Measurements from ENCODE around the gene NRDE2. TPM values are rescaled to one million over a fixed set of nuclear protein-coding genes. Genes with fewer than 3 reads are reported as not detected.

Gene NRDE2
- total and polyA plus RNA-seq, 2 of the 4 experiments (the other 2 are of a cell fraction), result 4.5 to 9.3 TPM

DNA sequence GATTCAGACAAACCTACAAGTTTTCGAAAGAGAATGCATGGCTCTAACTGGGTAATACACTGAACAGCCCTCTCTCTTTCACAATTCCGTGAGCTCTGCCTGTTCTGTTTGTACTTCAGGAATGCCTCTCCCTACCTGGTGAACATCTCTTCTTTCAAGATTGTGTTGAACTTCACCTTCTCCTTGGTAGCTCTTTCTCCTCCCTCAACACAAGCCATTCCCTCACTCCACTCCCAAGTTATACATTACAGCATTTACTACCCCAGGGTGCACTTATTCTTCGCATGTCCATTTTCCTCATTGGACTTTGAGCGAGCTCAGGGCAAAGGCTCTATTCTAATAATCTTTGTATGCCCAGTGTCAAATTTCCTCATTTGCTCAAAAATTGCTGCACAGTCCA is 28.3 kb downstream of the NRDE2 start:
- Histone ChIP-seq H3K27ac (ENCODE audit: insufficient read depth, low read length) (no peak overlapping the region), H3K79me1 (ENCODE audit: low read depth in 1 of 2, low read length in 2 of 2) (no peaks in the 10 kb centered on the region; a peak in 2 of 4 replicates), H2BK15ac (ENCODE audit: low read depth, low read length) (no peak overlapping the region), H3K9me1 (ENCODE audit: insufficient read depth, low read length) (no peaks in the 10 kb centered on the region; the same call in 1 of the 2 replicates), H3K23ac (ENCODE audit: low read depth, low read length) (no peak overlapping the region), H4K5ac (ENCODE audit: low read depth, low read length) (no peak overlapping the region), H3K4me1 (ENCODE audit: control insufficient read depth, insufficient read depth, low read length) (no peaks in the 10 kb centered on the region), H4K20me1 (ENCODE audit: insufficient read depth, low read length) (no peaks in the 10 kb centered on the region), H2AFZ (replicated peaks; ENCODE audit: low read length, poor library complexity) (no peak overlapping the region), H2BK5ac (ENCODE audit: low read depth, low read length, poor library complexity, severe bottlenecking) (no peak overlapping the region), H4K8ac (ENCODE audit: low read depth in 2 of 2, low read length in 2 of 2) (no peak overlapping the region), H2AK5ac (ENCODE audit: low read depth, low read length) (no peak overlapping the region), H3K4me2 (ENCODE audit: low read depth, low read length) (no peak overlapping the region), H3K4me3 (ENCODE audit: insufficient read depth, low read depth, low read length) (no peak overlapping the region), H3K36me3 (ENCODE audit: control insufficient read depth, insufficient read depth, low read length) (peaks cover 8% of the 10 kb centered on the region), H4K91ac (ENCODE audit: insufficient read depth, low read depth, low read length) (no peak overlapping the region), H3K18ac (ENCODE audit: low read depth, low read length) (no peak overlapping the region), H3K56ac (ENCODE audit: extremely low read depth, insufficient read depth, low read length) (no peak overlapping the region), H2BK20ac (ENCODE audit: low read depth, low read length) (no peak overlapping the region), H3K14ac (replicated peaks; ENCODE audit: low read depth, low read length) (no peak overlapping the region), H3K9ac (ENCODE audit: low read depth, low read length) (no peak overlapping the region), H3K4ac (ENCODE audit: low read depth, low read length) (no peak overlapping the region), H2AK9ac (replicated peaks; ENCODE audit: low read depth, low read length, poor library complexity) (no peak overlapping the region), H3K9me3 (ENCODE audit: control insufficient read depth, insufficient read depth, low read length) (no peaks in the 10 kb centered on the region), H2BK120ac (ENCODE audit: low read depth, low read length) (no peak overlapping the region), H3K27me3 (ENCODE audit: control insufficient read depth, insufficient read depth, low read length) (no peaks in the 10 kb centered on the region)
- ATAC-seq (ENCODE audit: low read depth), result no peak
- WGBS, 2 experiments (ENCODE audit: extremely low coverage in 2 of 2, insufficient read length in 1 of 2), result 95% methylated on average over 3 of the region's 4 CpGs; no CpG with 5 or more reads in 1 of the 2 experiments
- ChIA-PET POLR2A (ENCODE audit: unreplicated experiment) (no interaction called here), CTCF (interaction anchor here (1.0 to 1.4 kb wide), 2 partner anchors 95 to 96 kb away, joined by 3 to 4 read pairs; no protein-coding TSS in a partner anchor)
- intact Hi-C loops (cut with micrococcal nuclease), result loop anchor here (5.0 to 10.0 kb wide), 4 partner anchors 79 to 871 kb away; partner anchors contain the start of gene TTC7B
- TF ChIP-seq POLR2A (IDR thresholded peaks at IDR 0.05; ENCODE audit: low read depth, low read length), result no peak
- no peak for TF ChIP-seq BHLHE40 (IDR thresholded peaks at IDR 0.05; ENCODE audit: low read depth, low read length)
- TF ChIP-seq MAZ (IDR thresholded peaks at IDR 0.05; ENCODE audit: borderline replicate concordance, low read depth, low read length), result no peak
- no peak for TF ChIP-seq SMC3 (IDR thresholded peaks at IDR 0.05; ENCODE audit: low read depth, low read length)
- no peak for TF ChIP-seq ELK1 (IDR thresholded peaks at IDR 0.05; ENCODE audit: borderline replicate concordance, low read depth, low read length)
- no peak for TF ChIP-seq FOS (IDR thresholded peaks at IDR 0.05; ENCODE audit: low read depth, low read length)
- TF ChIP-seq RAD21 (IDR thresholded peaks at IDR 0.05; ENCODE audit: low read length), result no peak
- TF ChIP-seq MAFK (IDR thresholded peaks at IDR 0.05; ENCODE audit: low read depth, low read length), result no peak
- no peak for TF ChIP-seq CEBPB (IDR thresholded peaks at IDR 0.05; ENCODE audit: low read depth, low read length)
- TF ChIP-seq RCOR1 (IDR thresholded peaks at IDR 0.05; ENCODE audit: insufficient replicate concordance, low read length), result no peak
- TF ChIP-seq CHD1 (IDR thresholded peaks at IDR 0.05; ENCODE audit: low read depth, low read length), result no peak
- no peak for TF ChIP-seq NFE2L2 (IDR thresholded peaks at IDR 0.05; ENCODE audit: low read depth, low read length)
- no peak for TF ChIP-seq MXI1 (IDR thresholded peaks at IDR 0.05; ENCODE audit: borderline replicate concordance, low read depth, low read length)
- TF ChIP-seq, protein P1, sequence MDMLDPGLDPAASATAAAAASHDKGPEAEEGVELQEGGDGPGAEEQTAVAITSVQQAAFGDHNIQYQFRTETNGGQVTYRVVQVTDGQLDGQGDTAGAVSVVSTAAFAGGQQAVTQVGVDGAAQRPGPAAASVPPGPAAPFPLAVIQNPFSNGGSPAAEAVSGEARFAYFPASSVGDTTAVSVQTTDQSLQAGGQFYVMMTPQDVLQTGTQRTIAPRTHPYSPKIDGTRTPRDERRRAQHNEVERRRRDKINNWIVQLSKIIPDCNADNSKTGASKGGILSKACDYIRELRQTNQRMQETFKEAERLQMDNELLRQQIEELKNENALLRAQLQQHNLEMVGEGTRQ (IDR thresholded peaks at IDR 0.05; ENCODE audit: low read depth, low read length), result no peak
- TF ChIP-seq RFX5 (IDR thresholded peaks at IDR 0.05; ENCODE audit: low read depth, low read length), result no peak
- TF ChIP-seq CTCF (conservative IDR thresholded peaks at IDR 0.05; ENCODE audit: low read depth, low read length), result no peak
- BruUV-seq (replicated peaks), result no TSS peak
- in situ Hi-C loops (cut with MboI; ENCODE audit: low sequenced_read_pairs), result loop anchor here (5.0 kb wide), 1 partner anchor 394 kb away; no protein-coding TSS in a partner anchor
- no peak for DNase-seq
- dilution Hi-C loops (cut with HindIII; ENCODE audit: low sequenced_read_pairs, unreplicated experiment), result no loop called here

All from IMR-90 (cell line).